Calu3 (cell line): ENCODE data around the gene LRP3. TPM values are rescaled to one million over a fixed set of nuclear protein-coding genes. Genes with fewer than 3 reads are reported as not detected.
A peak's percentile ranks its signal among the peaks of the same experiment; 100 is the strongest.

Experiments used
- BruUV-seq: library from RNA; stranded (reverse); fragments of 400-500 nt; replicated peaks from 2 replicates; lab custom pipeline; 2021; lab: Mats Ljungman, UMichigan
- CTCF ChIA-PET: fragments of 300-600 bp; sonication (Branson Sonifier 250); formaldehyde crosslinking; loops from one replicate; lab custom pipeline; 2022; ENCODE audit warnings: antibody characterized with exemption; lab: Charles Lee
- DNase-seq: peaks from one replicate; pipeline ENCODE4 v3.0.0; 2022
- H3K27ac Mint-ChIP-seq: one replicate; pipeline ENCODE4 v1.8.0; 2022; ENCODE audit warnings: mixed read lengths; ENCODE audit not compliant: unreplicated experiment
- H3K27me3 Mint-ChIP-seq: one replicate; pipeline ENCODE4 v1.8.0; 2022; ENCODE audit warnings: mixed read lengths; ENCODE audit not compliant: unreplicated experiment
- H3K36me3 Mint-ChIP-seq: one replicate; pipeline ENCODE4 v1.8.0; 2022; ENCODE audit warnings: mild to moderate bottlenecking, moderate library complexity, mixed read lengths; ENCODE audit not compliant: insufficient read depth, unreplicated experiment
- H3K4me1 Mint-ChIP-seq: one replicate; pipeline ENCODE4 v1.8.0; 2022; ENCODE audit warnings: mild to moderate bottlenecking, low read depth, mixed read lengths; ENCODE audit not compliant: unreplicated experiment
- H3K4me3 Mint-ChIP-seq: one replicate; pipeline ENCODE4 v1.8.0; 2022; ENCODE audit warnings: mild to moderate bottlenecking, low read depth, moderate library complexity, mixed read lengths; ENCODE audit not compliant: unreplicated experiment
- H3K9me3 Mint-ChIP-seq: one replicate; pipeline ENCODE4 v1.8.0; 2022; ENCODE audit warnings: low read depth, mixed read lengths; ENCODE audit not compliant: unreplicated experiment
- CTCF ChIP-seq: fragments of 200-600 bp; IDR thresholded peaks from one replicate; pipeline ENCODE4 v1.8.0; 2022; ENCODE audit warnings: antibody characterized with exemption; ENCODE audit not compliant: unreplicated experiment
- intact Hi-C: fragments of 100-400 bp; cut with micrococcal nuclease; formaldehyde crosslinking; loops from one replicate; pipeline ENCODE4 v1.10.0; 2022; ENCODE audit not compliant: unreplicated experiment
- total RNA-seq: library from RNA; stranded (reverse); gene quantifications from 2 replicates; pipeline ENCODE4 v1.2.3, GENCODE V29; 2022

LRP3 gene
- total RNA-seq, 1 experiment from 2014 or later = 0.59 TPM

GRCh38 chr19:33245948-33246708, 52.0 kb downstream of the LRP3 start:
- no peak overlapping the region for H3K27ac Mint-ChIP-seq
- DNase-seq = no peak
- H3K4me3 Mint-ChIP-seq = no peak overlapping the region
- no TSS peak for BruUV-seq
- CTCF ChIA-PET = interaction anchor here (0.6 to 1.2 kb wide), 4 partner anchors 9 to 570 kb away, joined by 3 to 4 read pairs (median 3); no protein-coding TSS in a partner anchor
- TF ChIP-seq CTCF = peak; percentile 69
- no peaks in the 10 kb centered on the region for H3K36me3 Mint-ChIP-seq
- peaks cover 27% of the 10 kb centered on the region for H3K27me3 Mint-ChIP-seq
- H3K9me3 Mint-ChIP-seq = no peaks in the 10 kb centered on the region
- intact Hi-C loops = no loop called here
- H3K4me1 Mint-ChIP-seq = no peaks in the 10 kb centered on the region

GRCh38 chr19:33246709-33247440, 52.7 kb downstream of the LRP3 start:
- no peak for DNase-seq
- intact Hi-C loops = no loop called here
- H3K27ac Mint-ChIP-seq = no peak overlapping the region
- peaks cover 27% of the 10 kb centered on the region for H3K27me3 Mint-ChIP-seq
- CTCF ChIA-PET = interaction anchor here (0.6 to 1.3 kb wide), 4 partner anchors 9 to 569 kb away, joined by 3 read pairs; no protein-coding TSS in a partner anchor
- no peak overlapping the region for H3K4me3 Mint-ChIP-seq
- no peak for TF ChIP-seq CTCF
- H3K36me3 Mint-ChIP-seq = no peaks in the 10 kb centered on the region
- no TSS peak for BruUV-seq
- no peaks in the 10 kb centered on the region for H3K9me3 Mint-ChIP-seq
- no peaks in the 10 kb centered on the region for H3K4me1 Mint-ChIP-seq

GRCh38 chr19:33247441-33247819, 53.3 kb downstream of the LRP3 start:
- Mint-ChIP-seq H3K9me3 (no peaks in the 10 kb centered on the region), H3K27ac (no peak overlapping the region), H3K4me1 (no peaks in the 10 kb centered on the region), H3K27me3 (peaks cover 24% of the 10 kb centered on the region), H3K36me3 (no peaks in the 10 kb centered on the region), H3K4me3 (no peak overlapping the region)
- intact Hi-C loops = no loop called here
- no peak for DNase-seq
- no TSS peak for BruUV-seq
- CTCF ChIA-PET = interaction anchor here (1.1 to 1.3 kb wide), 2 partner anchors 23 to 151 kb away, joined by 3 read pairs; no protein-coding TSS in a partner anchor
- TF ChIP-seq CTCF = no peak

- Mint-ChIP-seq H3K9me3 (no peaks in the 10 kb centered on the region), H3K36me3 (no peaks in the 10 kb centered on the region), H3K4me3 (no peak overlapping the region), H3K27me3 (peaks cover 17% of the 10 kb centered on the region), H3K27ac (no peak overlapping the region), H3K4me1 (no peaks in the 10 kb centered on the region)
- DNase-seq = no peak
- no TSS peak for BruUV-seq
- CTCF ChIA-PET = interaction anchor here (1.3 kb wide), 1 partner anchor 150 kb away, joined by 3 read pairs; no protein-coding TSS in a partner anchor
- TF ChIP-seq CTCF = no peak
- intact Hi-C loops = no loop called here
These were observed 54.0 kb downstream of the LRP3 start for GRCh38 chr19:33248104-33248503.
